GM18873 (cell line): ENCODE data around the gene THAP5.
"Not testable (repeated sequence)": the region's sequence is repeated elsewhere in the genome, so short reads cannot be mapped to it uniquely, and the experiment has no call there.

Experiments
- ATAC-seq: cut with Tn5 transposase; IDR thresholded peaks from one replicate; pipeline ENCODE4 v1.9.1; 2021; ENCODE audit warnings: mild to moderate bottlenecking, moderate library complexity, moderate number of reproducible peaks; ENCODE audit not compliant: unreplicated experiment, low FRiP score

THAP5 gene

DNA sequence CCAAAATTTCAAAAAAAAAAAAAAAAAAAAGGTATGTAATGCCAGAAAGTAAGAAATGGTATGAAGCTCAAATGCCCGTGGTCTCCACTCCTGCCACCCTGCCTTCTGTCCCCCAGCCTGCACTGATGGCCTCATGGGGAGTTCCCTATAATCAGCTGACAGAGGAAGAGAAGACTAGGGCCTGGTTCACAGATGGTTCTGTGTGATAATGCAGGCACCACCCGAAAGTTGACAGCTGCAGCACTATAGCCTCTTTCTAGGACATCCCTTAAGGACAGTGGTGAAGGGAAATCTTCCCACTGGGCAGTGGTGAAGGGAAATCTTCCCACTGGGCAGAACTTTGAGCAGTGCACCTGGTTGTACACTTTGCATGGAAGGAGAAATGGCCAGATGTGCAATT, 31.3 kb downstream of the THAP5 start:
- not testable (repeated sequence) for ATAC-seq

DNA sequence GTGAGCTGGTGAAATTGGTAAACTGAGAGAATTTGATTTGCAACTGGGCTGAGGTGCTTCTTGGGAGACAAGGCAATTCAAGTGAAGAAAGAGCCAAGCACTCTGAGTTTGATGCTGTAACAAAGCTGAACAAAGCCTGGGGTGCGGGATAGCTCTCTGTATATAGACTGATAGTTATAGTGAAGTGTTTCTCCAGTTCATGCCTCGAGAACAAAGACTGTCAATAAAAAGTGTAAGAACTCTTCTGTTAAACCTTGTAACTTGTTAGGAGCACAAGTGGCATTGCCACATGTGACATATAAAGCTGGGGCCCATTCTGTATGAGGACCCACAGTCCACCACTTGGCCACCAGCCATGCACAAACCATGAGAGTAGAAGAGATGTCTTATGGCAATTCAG, 32.3 kb downstream of the THAP5 start:
- ATAC-seq, result no peak

DNA sequence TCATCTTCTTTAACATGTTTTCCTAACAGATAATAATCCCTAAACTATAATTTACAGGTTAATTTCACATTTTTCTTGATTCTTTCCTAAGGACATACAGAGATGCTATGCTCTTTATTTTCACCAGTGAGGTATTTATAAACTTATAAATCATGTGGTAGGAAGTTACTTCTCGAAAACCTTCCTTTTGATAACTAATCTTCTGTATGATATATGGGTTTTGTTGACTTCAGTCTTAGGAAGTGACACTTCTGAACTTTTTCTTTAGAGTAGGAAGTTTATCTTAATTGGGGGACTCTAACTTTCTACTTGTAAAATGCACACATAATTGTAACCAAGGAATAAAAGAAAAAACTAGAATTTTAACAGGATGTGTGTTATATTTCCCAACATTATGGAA, 33.8 kb downstream of the THAP5 start:
- no peak for ATAC-seq

DNA sequence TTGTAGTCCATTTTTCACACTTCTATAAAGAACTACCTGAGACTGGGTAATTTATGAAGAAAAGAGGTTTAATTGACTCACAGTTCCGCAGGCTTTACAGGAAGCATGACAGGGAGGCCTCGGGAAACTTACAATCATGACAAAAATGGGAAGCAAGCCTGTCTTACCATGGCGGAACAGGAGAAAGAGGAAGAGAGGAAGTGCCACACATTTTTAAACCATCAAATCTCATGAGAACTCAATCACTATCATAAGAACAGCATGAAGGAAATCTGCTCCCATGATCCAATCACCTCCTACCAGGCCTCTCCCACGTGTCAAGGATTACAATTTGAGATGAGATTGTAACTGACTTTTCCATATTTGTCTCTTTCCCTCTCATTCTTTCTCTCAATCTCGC, 34.2 kb downstream of the THAP5 start:
- no peak for ATAC-seq

DNA sequence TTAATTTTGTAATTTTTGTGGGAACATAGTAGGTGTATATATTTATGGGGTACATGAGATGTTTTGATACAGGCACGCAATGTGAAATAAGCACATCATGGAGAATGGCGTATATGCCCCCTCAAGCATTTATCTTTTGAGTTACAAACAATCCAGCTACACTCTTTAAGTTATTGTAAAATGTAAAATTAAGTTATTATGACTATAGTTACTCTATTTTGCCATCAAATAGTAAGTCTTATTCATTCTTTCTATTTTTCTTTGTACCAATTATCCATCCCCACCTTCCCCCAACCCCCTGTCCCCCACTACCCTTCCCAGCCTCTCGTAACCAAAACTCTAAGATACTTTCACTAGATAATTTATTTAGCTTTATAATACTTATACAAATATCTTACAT, 35.8 kb downstream of the THAP5 start:
- no peak for ATAC-seq

DNA sequence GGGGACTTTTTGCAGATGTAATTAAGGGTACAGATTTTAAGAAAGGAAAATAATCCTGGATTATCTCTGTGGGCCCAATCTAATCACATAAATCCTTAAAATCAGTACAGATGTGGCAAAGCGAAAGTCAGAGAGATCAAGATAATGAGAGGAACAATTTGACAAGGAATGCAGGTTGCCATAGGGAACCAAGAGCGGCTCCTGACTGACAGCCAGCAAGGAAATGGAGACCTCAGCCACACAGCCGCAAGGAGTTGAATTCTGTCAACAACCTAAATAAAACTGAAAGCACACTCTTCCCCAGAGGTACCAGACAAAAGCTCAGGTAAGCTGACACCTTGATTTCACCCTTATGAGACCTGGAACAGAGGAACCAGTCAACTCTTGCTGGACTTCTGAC, 40.2 kb downstream of the THAP5 start:
- no peak for ATAC-seq

DNA sequence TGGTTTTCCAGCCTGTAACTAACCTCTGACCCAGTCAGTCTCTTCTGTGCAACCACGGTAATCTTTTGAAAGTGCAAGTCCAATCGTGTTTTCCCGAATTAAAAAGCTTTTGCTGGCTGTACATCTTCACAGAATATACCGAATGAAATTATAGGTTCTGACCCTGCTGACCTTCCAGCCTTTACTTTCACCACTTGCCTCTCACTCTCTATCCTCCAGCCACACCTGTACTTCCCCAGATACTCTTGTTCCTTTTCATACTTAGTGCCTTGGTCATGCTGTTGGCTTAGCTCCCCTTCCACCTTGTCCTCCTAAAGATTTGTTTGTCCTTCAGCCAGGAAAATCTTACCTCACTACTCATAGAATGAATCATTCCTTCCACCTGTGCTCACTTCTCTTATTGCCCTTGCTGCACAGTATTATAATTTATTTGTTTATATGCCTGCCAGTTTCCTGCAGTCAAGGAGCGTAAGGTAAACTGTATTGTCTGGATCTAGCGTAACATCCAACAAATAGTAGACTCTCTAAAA, 41.3 kb downstream of the THAP5 start:
- no peak for ATAC-seq

DNA sequence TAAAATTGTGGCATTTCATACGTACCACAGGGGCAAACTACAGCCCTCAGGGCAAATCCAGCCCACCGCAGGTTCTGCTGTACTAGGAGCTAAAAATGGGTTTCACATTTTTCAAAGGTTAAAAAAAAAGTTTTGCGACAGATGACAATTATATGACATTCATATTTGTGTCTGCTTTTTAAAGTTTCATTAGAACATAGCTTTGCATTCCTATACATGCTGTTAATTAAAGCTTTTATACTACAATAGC, 42.8 kb downstream of the THAP5 start:
- no peak for ATAC-seq

DNA sequence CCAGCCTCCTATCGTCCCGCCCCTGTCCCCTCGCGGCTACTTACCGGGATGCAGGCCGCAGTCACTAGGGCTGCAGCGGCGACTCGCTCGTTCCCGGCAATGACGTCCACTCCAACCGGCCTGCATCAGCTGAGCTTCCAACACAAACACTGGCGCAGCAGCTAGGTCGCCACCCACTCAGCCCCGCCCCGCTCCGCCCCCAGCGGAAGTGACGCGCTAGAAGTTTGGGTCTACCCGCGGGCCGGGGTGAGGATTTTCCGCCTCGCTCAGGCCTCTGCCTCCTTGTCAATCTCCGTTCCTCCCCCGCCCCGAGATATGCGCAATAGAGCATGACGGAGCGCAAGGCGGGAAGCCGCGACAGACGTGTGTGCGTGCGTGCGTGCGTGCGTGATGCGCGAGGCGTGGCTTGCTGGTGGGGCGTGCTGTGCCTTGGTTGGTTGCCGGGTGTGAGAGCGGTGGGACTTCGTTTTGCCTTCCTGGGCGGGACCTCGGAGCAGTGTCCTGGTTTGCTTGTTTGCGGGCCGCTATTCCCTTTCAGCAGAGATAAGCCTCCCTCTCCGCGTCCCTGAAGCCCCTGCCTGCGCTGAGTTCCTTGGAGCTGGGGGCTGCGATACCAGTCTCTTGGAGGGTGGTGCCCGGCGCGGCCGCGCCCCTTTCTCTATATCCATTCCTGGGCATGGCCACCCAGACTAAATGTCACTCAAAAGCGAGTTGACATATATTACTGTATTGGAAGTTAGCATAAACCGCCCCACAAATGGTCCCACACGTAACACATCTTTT, 43.3 kb downstream of the THAP5 start, which contains the start of gene PNPLA8:
TSS of gene PNPLA8 (minus strand) at position 151 of the 783 bp plus-strand sequence. CDS start 10,644 bp downstream, outside the sequence.
- ATAC-seq, result peak; percentile 95

DNA sequence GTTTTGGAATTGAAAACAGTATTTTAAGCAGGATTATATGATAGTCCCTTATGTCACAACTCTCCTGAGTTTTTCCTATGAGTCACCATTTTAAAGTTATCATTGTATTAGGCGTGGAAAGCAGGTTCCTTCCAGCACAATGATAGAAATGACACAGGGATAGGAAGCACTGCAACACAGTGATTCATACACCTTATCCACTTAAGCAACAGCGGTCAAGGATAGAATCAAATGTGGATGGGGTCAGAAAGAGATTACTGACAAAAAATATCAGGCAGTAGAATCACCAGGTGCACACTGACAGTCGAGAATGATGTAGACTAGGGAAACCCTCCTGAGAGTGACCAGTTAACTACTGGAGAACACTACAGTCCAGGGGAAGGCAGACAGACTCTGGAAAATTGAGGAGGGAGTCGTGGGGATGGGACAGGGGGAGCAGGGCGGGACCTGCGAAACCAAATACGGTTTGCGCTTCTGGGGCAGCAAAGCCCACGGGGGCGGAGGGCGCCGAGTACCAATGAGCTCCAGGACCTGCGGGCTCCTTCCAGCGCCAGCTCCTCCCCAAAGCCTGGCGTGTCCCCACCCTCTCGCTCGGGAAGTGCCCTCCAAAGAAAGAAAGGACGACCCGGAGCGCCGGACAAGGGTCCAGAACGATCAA, 44.0 kb downstream of the THAP5 start:
- ATAC-seq, result peak; percentile 35

DNA sequence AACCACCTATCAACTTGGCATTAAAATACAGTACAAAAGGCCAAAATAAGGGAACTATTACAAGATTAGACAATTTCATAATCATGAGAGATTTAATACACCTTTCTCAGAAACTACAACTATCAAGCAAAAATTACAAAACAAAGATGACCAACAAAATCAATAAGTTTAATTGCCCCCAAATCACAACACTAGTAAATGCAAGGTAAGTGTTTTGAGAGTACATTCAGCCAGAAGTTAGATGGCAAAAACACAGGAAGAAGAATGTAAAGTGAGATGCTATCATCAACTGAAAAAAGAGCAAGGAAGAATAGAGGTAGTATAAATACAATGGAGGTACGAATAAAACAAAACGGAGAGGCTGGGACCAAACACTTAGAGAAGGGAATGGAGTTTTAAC, 46.7 kb downstream of the THAP5 start:
- ATAC-seq, result no peak

DNA sequence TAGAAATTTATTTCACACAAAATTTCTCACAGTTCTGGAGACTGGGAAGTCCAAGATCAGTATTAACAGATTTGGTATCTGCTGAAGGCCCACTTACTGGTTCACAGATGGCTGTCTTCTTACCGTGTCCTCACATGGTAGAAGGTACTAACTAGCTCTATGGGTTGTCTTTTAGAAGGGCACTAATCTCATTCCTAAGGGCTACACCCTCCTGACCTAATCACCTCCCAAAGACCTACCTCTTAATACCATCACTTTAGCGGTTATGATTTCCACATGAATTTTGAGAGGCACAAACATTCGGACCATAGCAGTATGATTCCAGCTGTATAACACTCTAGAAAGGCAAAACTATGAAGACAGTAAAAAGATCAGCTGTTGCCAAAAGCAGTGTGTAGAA, 51.6 kb downstream of the THAP5 start:
- no peak for ATAC-seq

DNA sequence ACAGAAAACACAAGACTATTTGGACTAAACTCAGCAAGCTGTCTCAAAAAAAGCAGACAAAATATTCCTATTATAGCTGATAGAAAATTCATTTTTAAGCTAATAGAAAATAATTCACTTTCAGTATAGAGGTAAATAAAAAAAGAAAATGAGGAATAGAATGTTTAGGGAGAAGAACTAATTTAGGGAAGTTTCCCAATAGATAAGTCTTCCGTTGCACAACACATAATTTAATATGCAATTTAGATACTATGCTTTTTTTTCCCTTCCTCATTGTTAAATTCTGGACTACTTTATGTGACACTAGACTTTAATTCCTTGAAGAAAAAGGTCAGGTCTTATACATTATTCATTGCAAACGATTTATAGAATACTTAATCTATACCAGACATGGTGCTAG, 53.9 kb downstream of the THAP5 start:
- ATAC-seq, result no peak

DNA sequence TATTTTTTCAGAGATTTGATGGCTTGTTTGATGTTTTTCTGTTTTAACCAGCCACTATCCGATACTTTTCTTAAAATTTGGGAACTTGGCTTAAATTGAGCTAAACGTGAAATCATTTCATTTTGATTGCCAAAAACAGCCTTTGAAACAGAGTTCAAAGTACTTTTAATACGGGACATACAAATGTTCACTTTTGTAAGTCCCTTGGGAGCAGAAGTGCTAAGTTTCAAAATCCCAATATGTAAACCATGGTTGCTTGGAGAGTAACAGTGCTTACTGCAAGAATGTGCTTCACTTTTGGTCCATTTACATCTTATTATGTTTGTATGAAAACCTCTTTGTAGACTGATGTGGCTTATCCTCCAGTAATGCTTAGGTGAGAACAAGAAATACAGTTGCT, 54.5 kb downstream of the THAP5 start:
- ATAC-seq, result no peak
